ENCODE data around the gene NAXE.

DNA sequence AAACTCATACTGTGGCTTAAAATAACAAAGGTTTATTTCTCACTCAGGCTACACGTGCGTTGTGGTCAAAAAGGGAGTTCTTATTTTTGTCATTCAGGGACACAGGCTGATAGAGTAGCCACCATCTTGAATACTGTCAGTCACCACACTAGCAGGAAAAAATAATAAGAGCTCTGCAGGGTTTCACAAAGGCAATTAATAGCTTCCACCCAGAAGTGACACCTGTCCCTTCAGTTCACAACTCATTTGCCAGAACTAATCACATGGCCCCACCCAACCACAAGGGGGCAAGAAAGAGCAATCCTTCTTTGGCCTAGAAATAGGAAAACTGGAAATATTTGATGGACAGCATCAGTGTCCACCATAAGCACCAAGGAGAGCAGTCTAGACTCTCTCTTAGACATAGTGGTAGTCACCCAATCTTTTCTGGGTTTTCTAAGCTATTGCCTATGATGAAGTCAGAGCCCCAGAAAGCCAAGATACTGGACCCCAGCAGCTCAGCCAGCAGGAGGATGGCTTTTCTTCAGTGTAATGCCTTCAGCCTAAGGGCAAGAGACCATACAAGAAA lies 35.8 kb downstream of the NAXE start:
- TF ChIP-seq, protein P1, sequence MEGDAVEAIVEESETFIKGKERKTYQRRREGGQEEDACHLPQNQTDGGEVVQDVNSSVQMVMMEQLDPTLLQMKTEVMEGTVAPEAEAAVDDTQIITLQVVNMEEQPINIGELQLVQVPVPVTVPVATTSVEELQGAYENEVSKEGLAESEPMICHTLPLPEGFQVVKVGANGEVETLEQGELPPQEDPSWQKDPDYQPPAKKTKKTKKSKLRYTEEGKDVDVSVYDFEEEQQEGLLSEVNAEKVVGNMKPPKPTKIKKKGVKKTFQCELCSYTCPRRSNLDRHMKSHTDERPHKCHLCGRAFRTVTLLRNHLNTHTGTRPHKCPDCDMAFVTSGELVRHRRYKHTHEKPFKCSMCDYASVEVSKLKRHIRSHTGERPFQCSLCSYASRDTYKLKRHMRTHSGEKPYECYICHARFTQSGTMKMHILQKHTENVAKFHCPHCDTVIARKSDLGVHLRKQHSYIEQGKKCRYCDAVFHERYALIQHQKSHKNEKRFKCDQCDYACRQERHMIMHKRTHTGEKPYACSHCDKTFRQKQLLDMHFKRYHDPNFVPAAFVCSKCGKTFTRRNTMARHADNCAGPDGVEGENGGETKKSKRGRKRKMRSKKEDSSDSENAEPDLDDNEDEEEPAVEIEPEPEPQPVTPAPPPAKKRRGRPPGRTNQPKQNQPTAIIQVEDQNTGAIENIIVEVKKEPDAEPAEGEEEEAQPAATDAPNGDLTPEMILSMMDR (IDR thresholded peaks at IDR 0.05), result no peak
- no peak for TF ChIP-seq EP300 (IDR thresholded peaks at IDR 0.05)
- TF ChIP-seq POLR2A (IDR thresholded peaks at IDR 0.05), result no peak
